Kidney (tissue), 14 donors: ENCODE measurements around the gene CDCA3. TPM values are rescaled to one million over a fixed set of nuclear protein-coding genes. Genes with fewer than 3 reads are reported as not detected.

Experiments
- DNase-seq, 5 donors: peaks; one replicate each; pipeline ENCODE4 v3.0.0-alpha.2; 2013 to 2020
- FAIRE-seq: peaks from 2 replicates; lab custom pipeline; 2012; peaks lifted over from hg19 to GRCh38; lab: Jason Lieb, UNC
- H3K27ac ChIP-seq, 2 donors: one replicate each; pipeline ENCODE4 v1.7.0; 2013; ENCODE audit warnings: low read depth in 2 of 2, low read length in 2 of 2, inconsistent platforms in 1 of 2
- H3K27me3 ChIP-seq: one replicate; pipeline ENCODE4 v1.7.1; 2013; ENCODE audit warnings: low read length, inconsistent platforms; ENCODE audit not compliant: control insufficient read depth, insufficient read depth
- H3K36me3 ChIP-seq, 3 donors: one replicate each; pipeline versions ENCODE4 v1.7.0 to v1.7.1; 2013; ENCODE audit warnings: low read length in 3 of 3, control low read depth in 1 of 3, inconsistent platforms in 1 of 3; ENCODE audit not compliant: insufficient read depth in 3 of 3, control insufficient read depth in 2 of 3
- H3K4me1 ChIP-seq, 3 donors: one replicate each; pipeline versions ENCODE4 v1.7.0 to v1.7.1; 2013; ENCODE audit warnings: low read length in 3 of 3, inconsistent platforms in 1 of 3, low read depth in 1 of 3; ENCODE audit not compliant: control insufficient read depth in 2 of 3, insufficient read depth in 2 of 3
- H3K4me3 ChIP-seq, 3 donors: one replicate each; pipeline versions ENCODE4 v1.7.0 to v1.8.1; 2013; ENCODE audit warnings: low read length in 3 of 3, control low read depth in 1 of 3, inconsistent platforms in 1 of 3
- H3K9ac ChIP-seq, 3 donors: one replicate each; pipeline versions ENCODE4 v1.7.0 to v1.7.1; 2013; ENCODE audit warnings: low read length in 3 of 3, control low read depth in 1 of 3, inconsistent platforms in 1 of 3
- H3K9me3 ChIP-seq, 3 donors: one replicate each; pipeline versions ENCODE4 v1.7.0 to v1.7.1; 2013; ENCODE audit warnings: low read length in 3 of 3, control low read depth in 1 of 3, inconsistent platforms in 1 of 3; ENCODE audit not compliant: control insufficient read depth in 2 of 3, insufficient read depth in 1 of 3
- CTCF ChIP-seq: IDR thresholded peaks from 3 replicates; pipeline ENCODE4 v1.5.1; 2012; ENCODE audit warnings: mild to moderate bottlenecking, moderate library complexity, borderline replicate concordance; ENCODE audit not compliant: insufficient read depth; ENCODE audit errors: extremely low read depth
- intact Hi-C: fragments of 100-400 bp; cut with DNase I; formaldehyde crosslinking; loops from one replicate; pipeline ENCODE4 v1.11.1; 2022
- polyA plus RNA-seq: library from polyadenylated mRNA; stranded (reverse); fragments of 350-450 nt; fragmentation: Illumina TruSeq; extraction: RNeasy Lipid Tissue Mini Kit (QIAGEN cat#74804); gene quantifications from one replicate; pipeline ENCODE4 v1.2.3, GENCODE V29; 2014; ENCODE audit warnings: low read depth, low replicate concordance; ENCODE audit not compliant: insufficient read depth
- total RNA-seq: library from RNA; stranded (reverse); fragmentation: NEBNext Ultra II Directional; extraction: Animal tissue kit (Norgen Biotek cat#: 25700); gene quantifications from one replicate; pipeline ENCODE4 v1.2.1, GENCODE V29; 2021
- donor health status: control.
- donor health status: control.
- donor health status: control.
- donor health status: control.
- donor health status: control.
- donor health status: DM: yes; HTN: yes; CAD: no.
- donor health status: Normal renal cell carcinoma (clear cell type).

CDCA3 gene
- total and polyA plus RNA-seq, 2 donors from 2014 or later = 1.3 to 2.1 TPM

- FAIRE-seq (no peak), DNase-seq (peak; percentile 91 to 96 (median 94))
- no peak for TF ChIP-seq CTCF
- intact Hi-C loops = loop anchor here (10.0 kb wide), 1 partner anchor 73 kb away; the partner anchor contains the start of gene MLF2
- Histone ChIP-seq H3K27me3 (no peaks in the 10 kb centered on the region), H3K9me3 (no peaks in the 10 kb centered on the region), H3K27ac (no peak overlapping the region), H3K4me1 (peaks cover 0 to 17% (median 0%) of the 10 kb centered on the region in 3 donors), H3K4me3 (no peak overlapping the region), H3K36me3 (no peaks in the 10 kb centered on the region), H3K9ac (no peak overlapping the region)
Observed at GRCh38 chr12:6827437-6827911, 23.6 kb downstream of the CDCA3 start.

- Histone ChIP-seq H3K4me3 (no peak overlapping the region), H3K4me1 (peaks cover 0 to 23% (median 0%) of the 10 kb centered on the region in 3 donors), H3K9ac (no peak overlapping the region), H3K9me3 (no peaks in the 10 kb centered on the region), H3K27ac (no peak overlapping the region), H3K27me3 (no peaks in the 10 kb centered on the region), H3K36me3 (no peaks in the 10 kb centered on the region)
- intact Hi-C loops = loop anchor here (10.0 kb wide), 1 partner anchor 72 kb away; the partner anchor contains the start of gene MLF2
- DNase-seq (peak in 2 of 5 donors; percentile 67 to 79), FAIRE-seq (no peak)
- TF ChIP-seq CTCF = no peak
Observed at GRCh38 chr12:6826734-6827436, 24.2 kb downstream of the CDCA3 start.

GRCh38 chr12:6826125-6826733 is 24.9 kb downstream of the CDCA3 start:
- no peak for TF ChIP-seq CTCF
- intact Hi-C loops = loop anchor here (10.0 kb wide), 1 partner anchor 71 kb away; the partner anchor contains the start of gene MLF2
- Histone ChIP-seq H3K4me1 (peaks cover 0 to 26% (median 0%) of the 10 kb centered on the region in 3 donors), H3K9me3 (no peaks in the 10 kb centered on the region), H3K4me3 (no peak overlapping the region), H3K9ac (no peak overlapping the region), H3K27me3 (no peaks in the 10 kb centered on the region), H3K36me3 (no peaks in the 10 kb centered on the region), H3K27ac (no peak overlapping the region)
- DNase-seq (peak in 1 of 5 donors; percentile 60), FAIRE-seq (no peak)
